ENCODE data around the gene TRABD2B. TPM values are rescaled to one million over a fixed set of nuclear protein-coding genes. Genes with fewer than 3 reads are reported as not detected.

The TRABD2B gene
- total RNA-seq, 6 donors from 2014 or later, result under 0.01 to 2.1 (median 0.62) TPM

GRCh38 chr1:47992720-47993415 is 4.3 kb downstream of the TRABD2B start:
- ATAC-seq (ENCODE audit: low FRiP score in 2 of 2) (peak in 1 of 2 donors; percentile 40), DNase-seq (no peak)
- TF ChIP-seq EP300 (IDR thresholded peaks at IDR 0.05), result no peak
- Histone ChIP-seq H3K4me1 (peaks cover 7 to 16% (median 9%) of the 10 kb centered on the region in 4 donors), H3K27me3 (peaks cover 0 to 17% (median 9%) of the 10 kb centered on the region in 4 donors), H3K27ac (no peak overlapping the region), H3K36me3 (no peaks in the 10 kb centered on the region), H3K4me3 (no peak overlapping the region), H3K9me3 (no peaks in the 10 kb centered on the region)
- WGBS, 2 donors, result 67 to 75% methylated on average over 10 to 11 of the region's 11 CpGs

DNA sequence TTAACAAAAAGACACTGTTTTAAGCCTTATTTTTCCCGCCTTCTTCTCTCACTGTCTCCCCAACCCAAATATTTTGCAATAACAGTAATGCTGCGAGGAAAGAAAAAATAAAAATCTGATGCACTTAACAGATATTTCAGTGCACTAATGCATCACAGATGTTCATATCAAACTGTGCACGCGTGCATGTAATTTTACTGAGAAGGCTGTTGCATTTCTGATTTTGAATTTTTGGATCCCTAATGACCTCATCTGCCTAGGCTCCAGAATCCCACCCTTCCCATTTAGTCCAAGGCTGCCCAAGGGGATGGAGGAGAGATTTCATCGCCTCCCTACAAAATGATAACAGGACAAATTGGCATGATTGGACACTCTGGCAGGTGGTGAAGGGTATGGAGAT is 5.5 kb downstream of the TRABD2B start:
- ATAC-seq (ENCODE audit: low FRiP score in 2 of 2) (no peak), DNase-seq (no peak)
- TF ChIP-seq POLR2AphosphoS5 (IDR thresholded peaks at IDR 0.05), result no peak
- no peak for TF ChIP-seq POLR2A (IDR thresholded peaks at IDR 0.05)
- TF ChIP-seq, protein P1, sequence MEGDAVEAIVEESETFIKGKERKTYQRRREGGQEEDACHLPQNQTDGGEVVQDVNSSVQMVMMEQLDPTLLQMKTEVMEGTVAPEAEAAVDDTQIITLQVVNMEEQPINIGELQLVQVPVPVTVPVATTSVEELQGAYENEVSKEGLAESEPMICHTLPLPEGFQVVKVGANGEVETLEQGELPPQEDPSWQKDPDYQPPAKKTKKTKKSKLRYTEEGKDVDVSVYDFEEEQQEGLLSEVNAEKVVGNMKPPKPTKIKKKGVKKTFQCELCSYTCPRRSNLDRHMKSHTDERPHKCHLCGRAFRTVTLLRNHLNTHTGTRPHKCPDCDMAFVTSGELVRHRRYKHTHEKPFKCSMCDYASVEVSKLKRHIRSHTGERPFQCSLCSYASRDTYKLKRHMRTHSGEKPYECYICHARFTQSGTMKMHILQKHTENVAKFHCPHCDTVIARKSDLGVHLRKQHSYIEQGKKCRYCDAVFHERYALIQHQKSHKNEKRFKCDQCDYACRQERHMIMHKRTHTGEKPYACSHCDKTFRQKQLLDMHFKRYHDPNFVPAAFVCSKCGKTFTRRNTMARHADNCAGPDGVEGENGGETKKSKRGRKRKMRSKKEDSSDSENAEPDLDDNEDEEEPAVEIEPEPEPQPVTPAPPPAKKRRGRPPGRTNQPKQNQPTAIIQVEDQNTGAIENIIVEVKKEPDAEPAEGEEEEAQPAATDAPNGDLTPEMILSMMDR (IDR thresholded peaks at IDR 0.05), result no peak
- Histone ChIP-seq H3K4me1 (peaks cover under 1 to 5% (median 2%) of the 10 kb centered on the region in 4 donors), H3K36me3 (no peaks in the 10 kb centered on the region), H3K27ac (no peak overlapping the region), H3K4me3 (no peak overlapping the region), H3K27me3 (peaks cover 0 to 8% (median 3%) of the 10 kb centered on the region in 4 donors), H3K9me3 (no peaks in the 10 kb centered on the region)
- 81 to 89% methylated on average over 5 of the region's 5 CpGs for WGBS, 2 donors

- no peak overlapping the region for H3K4me3 ChIP-seq
- no peak overlapping the region for H3K27ac ChIP-seq
- no peak for TF ChIP-seq POLR2A (IDR thresholded peaks at IDR 0.05)
- H3K9me3 ChIP-seq, result no peaks in the 10 kb centered on the region
- H3K36me3 ChIP-seq, result no peaks in the 10 kb centered on the region
- H3K27me3 ChIP-seq, result peaks cover 0 to 3% (median under 1%) of the 10 kb centered on the region in 4 donors
- peaks cover 0 to under 1% (median 0%) of the 10 kb centered on the region in 4 donors for H3K4me1 ChIP-seq
- ATAC-seq (ENCODE audit: low FRiP score in 2 of 2) (no peak), DNase-seq (no peak)
- 64 to 68% methylated on average over 5 of the region's 5 CpGs for WGBS, 2 donors
Observed at GRCh38 chr1:47991187-47991586, 6.0 kb downstream of the TRABD2B start.

DNA sequence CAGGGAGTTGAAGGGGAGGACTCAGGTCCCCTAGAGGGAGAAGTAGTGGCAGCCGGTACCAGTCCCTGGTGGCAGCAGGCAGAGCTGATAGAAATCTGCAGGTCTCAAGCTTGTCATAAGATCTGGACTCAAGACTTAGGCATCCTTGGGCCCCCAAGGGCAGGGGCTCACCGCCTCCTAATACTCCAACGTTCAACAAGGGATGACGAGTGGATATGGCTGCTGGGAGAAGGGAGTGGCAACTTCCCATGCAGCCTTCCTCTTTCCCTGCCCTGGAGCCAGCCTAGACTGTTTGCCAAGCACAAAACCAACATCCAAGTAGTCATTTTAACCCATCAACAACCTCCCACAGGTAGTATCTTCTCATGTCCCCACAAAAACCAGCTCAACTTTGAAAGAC is 6.9 kb downstream of the TRABD2B start:
- TF ChIP-seq POLR2AphosphoS5 (IDR thresholded peaks at IDR 0.05) (no peak), POLR2A (IDR thresholded peaks at IDR 0.05) (no peak), EP300 (IDR thresholded peaks at IDR 0.05) (no peak)
- TF ChIP-seq, protein P1 (IDR thresholded peaks at IDR 0.05), result no peak
- WGBS, 2 donors, result 73% methylated on average over 4 of the region's 4 CpGs; no CpG with 5 or more reads in 1 of the 2 donors
- no peak for DNase-seq

DNA sequence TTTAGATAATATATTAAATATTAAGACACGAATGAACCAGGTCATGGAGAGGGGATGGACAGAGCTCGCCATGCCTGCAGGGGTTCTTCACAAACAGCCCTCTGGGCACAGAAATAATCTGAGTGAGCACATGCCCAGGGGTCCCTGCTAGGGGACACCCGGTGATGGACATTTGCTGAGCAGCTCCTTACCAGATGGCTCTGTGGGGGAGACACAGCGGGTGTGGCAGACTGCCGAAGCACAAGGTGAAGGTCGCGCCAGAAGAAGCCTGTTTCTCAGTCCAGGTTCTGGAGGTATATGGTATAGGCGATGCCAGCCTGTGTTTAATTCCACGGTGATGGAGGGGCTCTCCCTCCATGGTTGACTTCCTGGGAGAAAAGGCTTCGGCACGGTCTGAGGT is 9.6 kb downstream of the TRABD2B start:
- peaks cover 0 to 12% (median 2%) of the 10 kb centered on the region in 4 donors for H3K4me1 ChIP-seq
- WGBS, 2 donors, result 87 to 92% methylated on average over 11 of the region's 11 CpGs
- TF ChIP-seq EP300 (IDR thresholded peaks at IDR 0.05) (no peak), POLR2A (IDR thresholded peaks at IDR 0.05) (no peak), POLR2AphosphoS5 (IDR thresholded peaks at IDR 0.05) (no peak)
- TF ChIP-seq, protein P1 (IDR thresholded peaks at IDR 0.05), result no peak
- H3K4me3 ChIP-seq, result no peak overlapping the region
- no peak for DNase-seq
- H3K27ac ChIP-seq, result no peak overlapping the region
- no peaks in the 10 kb centered on the region for H3K36me3 ChIP-seq
- H3K9me3 ChIP-seq, result no peaks in the 10 kb centered on the region
- ATAC-seq (ENCODE audit: low FRiP score in 2 of 2), result peak in 1 of 2 donors; percentile 8
- peaks cover 0 to 7% (median 0%) of the 10 kb centered on the region in 4 donors for H3K27me3 ChIP-seq

More for the DNA sequence above, 6.9 kb downstream of the TRABD2B start:
- Histone ChIP-seq H3K36me3 (no peaks in the 10 kb centered on the region), H3K27ac (no peak overlapping the region), H3K9me3 (no peaks in the 10 kb centered on the region), H3K4me3 (no peak overlapping the region), H3K4me1 (no peaks in the 10 kb centered on the region), H3K27me3 (no peaks in the 10 kb centered on the region)
- no peak for ATAC-seq (ENCODE audit: low FRiP score in 2 of 2)

Data from upper lobe of left lung (tissue), 6 donors.